Spleen (tissue), 7 donors: ENCODE results near the gene PAX2.

Experiments
- POLR2A ChIP-seq, 3 donors: fragments of 450-650 bp; IDR thresholded peaks; one replicate each; pipeline ENCODE4 v1.5.1; 2017; ENCODE audit warnings: antibody characterized with exemption in 3 of 3, mild to moderate bottlenecking in 1 of 3
- POLR2AphosphoS5 ChIP-seq, 3 donors: sonication (generic); formaldehyde crosslinking; IDR thresholded peaks; one replicate each; pipeline ENCODE4 v1.5.1; 2017; ENCODE audit warnings: antibody characterized with exemption in 3 of 3
- TF ChIP-seq, protein P1 (sequence below), 11 experiments: fragments of 200-600 bp in 7 of 11; fragments of 450-650 bp in 4 of 11; sonication (generic) in 4 of 11; IDR thresholded peaks in 8 of 11; conservative IDR thresholded peaks in 3 of 11; 1 replicate in 7 of 11; 2 replicates in 4 of 11; pipeline versions ENCODE4 v1.4.0 to v1.8.0; 2016 to 2021; ENCODE audit warnings: antibody characterized with exemption in 11 of 11, inconsistent platforms in 4 of 11, mild to moderate bottlenecking in 1 of 11
- donor health status: DM: no; HTN: no; CAD: no; lungs with moderate emphysema.
- donor health status: DM: no; HTN: no; CAD: no.
- donor health status: DM: no; HTN: no; CAD: no.

- TF ChIP-seq, protein P1, sequence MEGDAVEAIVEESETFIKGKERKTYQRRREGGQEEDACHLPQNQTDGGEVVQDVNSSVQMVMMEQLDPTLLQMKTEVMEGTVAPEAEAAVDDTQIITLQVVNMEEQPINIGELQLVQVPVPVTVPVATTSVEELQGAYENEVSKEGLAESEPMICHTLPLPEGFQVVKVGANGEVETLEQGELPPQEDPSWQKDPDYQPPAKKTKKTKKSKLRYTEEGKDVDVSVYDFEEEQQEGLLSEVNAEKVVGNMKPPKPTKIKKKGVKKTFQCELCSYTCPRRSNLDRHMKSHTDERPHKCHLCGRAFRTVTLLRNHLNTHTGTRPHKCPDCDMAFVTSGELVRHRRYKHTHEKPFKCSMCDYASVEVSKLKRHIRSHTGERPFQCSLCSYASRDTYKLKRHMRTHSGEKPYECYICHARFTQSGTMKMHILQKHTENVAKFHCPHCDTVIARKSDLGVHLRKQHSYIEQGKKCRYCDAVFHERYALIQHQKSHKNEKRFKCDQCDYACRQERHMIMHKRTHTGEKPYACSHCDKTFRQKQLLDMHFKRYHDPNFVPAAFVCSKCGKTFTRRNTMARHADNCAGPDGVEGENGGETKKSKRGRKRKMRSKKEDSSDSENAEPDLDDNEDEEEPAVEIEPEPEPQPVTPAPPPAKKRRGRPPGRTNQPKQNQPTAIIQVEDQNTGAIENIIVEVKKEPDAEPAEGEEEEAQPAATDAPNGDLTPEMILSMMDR (IDR thresholded peaks at IDR 0.05 in 8 of 11, conservative IDR thresholded peaks at IDR 0.05 in 3 of 11) = no peak
- no peak for TF ChIP-seq POLR2A (IDR thresholded peaks at IDR 0.05)
- no peak for TF ChIP-seq POLR2AphosphoS5 (IDR thresholded peaks at IDR 0.05)
These were observed 20.3 kb upstream of the PAX2 start for GRCh38 chr10:100725071-100725471.
